HCT116 (cell line): Measurements from ENCODE around the gene FLNB.

Experiments
- CEBPB ChIP-seq: IDR thresholded peaks from 2 replicates; pipeline ENCODE4 v1.6.1; 2012; ENCODE audit warnings: low read depth
- EZH2 ChIP-seq: fragments of 200-600 bp; sonication (generic); IDR thresholded peaks from 2 replicates; pipeline ENCODE4 v1.6.1; 2017; ENCODE audit warnings: antibody characterized with exemption, mixed run types
- EZH2phosphoT487 ChIP-seq: fragments of 200-600 bp; IDR thresholded peaks from 2 replicates; pipeline ENCODE4 v1.6.1; 2018; ENCODE audit warnings: antibody characterized with exemption, borderline replicate concordance
- FOSL1 ChIP-seq: IDR thresholded peaks from 2 replicates; pipeline ENCODE4 v1.6.1; 2012; ENCODE audit warnings: low read depth
- POLR2A ChIP-seq: IDR thresholded peaks from 2 replicates; pipeline ENCODE4 v1.7.0; 2011; ENCODE audit warnings: borderline replicate concordance; ENCODE audit not compliant: insufficient read depth, insufficient read length; ENCODE audit errors: extremely low read depth
- RAD21 ChIP-seq: IDR thresholded peaks from 2 replicates; pipeline ENCODE4 v1.6.1; 2012; ENCODE audit warnings: low read depth, mild to moderate bottlenecking
- SP1 ChIP-seq: IDR thresholded peaks from 2 replicates; pipeline ENCODE4 v1.6.1; 2012; ENCODE audit warnings: low read depth
- YY1 ChIP-seq: IDR thresholded peaks from 2 replicates; pipeline ENCODE4 v1.6.1; 2011; ENCODE audit warnings: low read length, low read depth, moderate library complexity, mild to moderate bottlenecking; ENCODE audit not compliant: insufficient replicate concordance; ENCODE audit errors: extremely low read depth
- ZNF274 ChIP-seq: fragments of 200-500 bp; sonication (Bioruptor generic); IDR thresholded peaks from 2 replicates; pipeline ENCODE4 v1.6.1; 2014; ENCODE audit warnings: mild to moderate bottlenecking, low read depth, low read length, inconsistent platforms
- TF ChIP-seq, protein P1 (sequence below), 3 experiments: fragments of 200-600 bp in 1 of 3; sonication (generic) in 1 of 3; IDR thresholded peaks in 2 of 3; conservative IDR thresholded peaks in 1 of 3; 2 replicates each; pipeline ENCODE4 v1.5.1; 2012 to 2017; ENCODE audit warnings: low read depth in 2 of 3, low read length in 2 of 3, antibody characterized with exemption in 1 of 3, borderline replicate concordance in 1 of 3, control low read depth in 1 of 3, mild to moderate bottlenecking in 1 of 3, mixed read lengths in 1 of 3, mixed run types in 1 of 3, moderate library complexity in 1 of 3; ENCODE audit not compliant: insufficient read depth in 1 of 3
- TF ChIP-seq, protein P2 (sequence below): IDR thresholded peaks from 2 replicates; pipeline ENCODE4 v1.6.1; 2012; ENCODE audit warnings: low read depth
- TF ChIP-seq, protein P3 (sequence below): IDR thresholded peaks from 2 replicates; pipeline ENCODE4 v1.6.1; 2011; ENCODE audit warnings: mild to moderate bottlenecking, low read length, moderate library complexity; ENCODE audit not compliant: insufficient replicate concordance; ENCODE audit errors: extremely low read depth

DNA sequence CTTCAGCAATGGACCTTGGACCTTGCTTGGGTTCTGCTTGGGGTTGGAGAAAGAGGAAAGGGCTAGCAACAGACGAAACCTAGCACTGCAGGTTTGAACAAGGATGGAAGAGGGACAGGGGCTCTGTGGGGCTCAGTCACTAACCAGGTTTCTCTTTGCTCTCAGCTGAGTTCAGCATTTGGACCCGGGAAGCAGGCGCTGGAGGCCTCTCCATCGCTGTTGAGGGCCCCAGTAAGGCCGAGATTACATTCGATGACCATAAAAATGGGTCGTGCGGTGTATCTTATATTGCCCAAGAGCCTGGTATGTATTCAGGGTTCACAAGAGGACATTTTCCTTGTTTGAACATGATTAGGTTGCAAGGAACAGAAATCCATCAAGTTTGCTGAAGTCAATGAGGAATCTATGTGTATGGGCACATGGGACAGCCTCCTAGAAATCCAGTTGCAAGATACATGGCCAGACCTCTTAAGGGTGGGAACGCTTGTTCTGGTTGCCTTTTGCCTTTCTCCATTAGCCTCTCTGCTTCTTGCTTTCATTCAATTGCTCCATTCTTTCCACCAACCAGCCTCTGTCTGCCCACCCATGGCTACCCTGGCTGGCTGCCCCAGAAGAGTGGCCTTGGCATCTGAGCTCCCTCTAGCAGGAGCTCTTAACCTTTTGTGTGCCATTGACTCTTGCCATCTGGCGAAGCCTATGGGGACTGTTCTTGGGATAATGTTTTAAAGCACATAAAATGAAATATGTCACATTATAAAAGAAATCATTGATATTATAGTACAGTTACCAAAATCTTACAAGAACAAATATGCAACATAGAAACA is 146.6 kb downstream of the FLNB start:
- TF ChIP-seq, protein P1, sequence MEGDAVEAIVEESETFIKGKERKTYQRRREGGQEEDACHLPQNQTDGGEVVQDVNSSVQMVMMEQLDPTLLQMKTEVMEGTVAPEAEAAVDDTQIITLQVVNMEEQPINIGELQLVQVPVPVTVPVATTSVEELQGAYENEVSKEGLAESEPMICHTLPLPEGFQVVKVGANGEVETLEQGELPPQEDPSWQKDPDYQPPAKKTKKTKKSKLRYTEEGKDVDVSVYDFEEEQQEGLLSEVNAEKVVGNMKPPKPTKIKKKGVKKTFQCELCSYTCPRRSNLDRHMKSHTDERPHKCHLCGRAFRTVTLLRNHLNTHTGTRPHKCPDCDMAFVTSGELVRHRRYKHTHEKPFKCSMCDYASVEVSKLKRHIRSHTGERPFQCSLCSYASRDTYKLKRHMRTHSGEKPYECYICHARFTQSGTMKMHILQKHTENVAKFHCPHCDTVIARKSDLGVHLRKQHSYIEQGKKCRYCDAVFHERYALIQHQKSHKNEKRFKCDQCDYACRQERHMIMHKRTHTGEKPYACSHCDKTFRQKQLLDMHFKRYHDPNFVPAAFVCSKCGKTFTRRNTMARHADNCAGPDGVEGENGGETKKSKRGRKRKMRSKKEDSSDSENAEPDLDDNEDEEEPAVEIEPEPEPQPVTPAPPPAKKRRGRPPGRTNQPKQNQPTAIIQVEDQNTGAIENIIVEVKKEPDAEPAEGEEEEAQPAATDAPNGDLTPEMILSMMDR (IDR thresholded peaks at IDR 0.05 in 2 of 3, conservative IDR thresholded peaks at IDR 0.05 in 1 of 3; ENCODE audit: borderline replicate concordance in 1 of 3, insufficient read depth in 1 of 3, low read depth in 2 of 3, low read length in 2 of 3) = no peak
- TF ChIP-seq, protein P2, sequence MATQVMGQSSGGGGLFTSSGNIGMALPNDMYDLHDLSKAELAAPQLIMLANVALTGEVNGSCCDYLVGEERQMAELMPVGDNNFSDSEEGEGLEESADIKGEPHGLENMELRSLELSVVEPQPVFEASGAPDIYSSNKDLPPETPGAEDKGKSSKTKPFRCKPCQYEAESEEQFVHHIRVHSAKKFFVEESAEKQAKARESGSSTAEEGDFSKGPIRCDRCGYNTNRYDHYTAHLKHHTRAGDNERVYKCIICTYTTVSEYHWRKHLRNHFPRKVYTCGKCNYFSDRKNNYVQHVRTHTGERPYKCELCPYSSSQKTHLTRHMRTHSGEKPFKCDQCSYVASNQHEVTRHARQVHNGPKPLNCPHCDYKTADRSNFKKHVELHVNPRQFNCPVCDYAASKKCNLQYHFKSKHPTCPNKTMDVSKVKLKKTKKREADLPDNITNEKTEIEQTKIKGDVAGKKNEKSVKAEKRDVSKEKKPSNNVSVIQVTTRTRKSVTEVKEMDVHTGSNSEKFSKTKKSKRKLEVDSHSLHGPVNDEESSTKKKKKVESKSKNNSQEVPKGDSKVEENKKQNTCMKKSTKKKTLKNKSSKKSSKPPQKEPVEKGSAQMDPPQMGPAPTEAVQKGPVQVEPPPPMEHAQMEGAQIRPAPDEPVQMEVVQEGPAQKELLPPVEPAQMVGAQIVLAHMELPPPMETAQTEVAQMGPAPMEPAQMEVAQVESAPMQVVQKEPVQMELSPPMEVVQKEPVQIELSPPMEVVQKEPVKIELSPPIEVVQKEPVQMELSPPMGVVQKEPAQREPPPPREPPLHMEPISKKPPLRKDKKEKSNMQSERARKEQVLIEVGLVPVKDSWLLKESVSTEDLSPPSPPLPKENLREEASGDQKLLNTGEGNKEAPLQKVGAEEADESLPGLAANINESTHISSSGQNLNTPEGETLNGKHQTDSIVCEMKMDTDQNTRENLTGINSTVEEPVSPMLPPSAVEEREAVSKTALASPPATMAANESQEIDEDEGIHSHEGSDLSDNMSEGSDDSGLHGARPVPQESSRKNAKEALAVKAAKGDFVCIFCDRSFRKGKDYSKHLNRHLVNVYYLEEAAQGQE = no peak
- TF ChIP-seq POLR2A = no peak
- no peak for TF ChIP-seq EZH2phosphoT487
- TF ChIP-seq RAD21 = no peak
- TF ChIP-seq CEBPB = no peak
- no peak for TF ChIP-seq FOSL1
- TF ChIP-seq, protein P3, sequence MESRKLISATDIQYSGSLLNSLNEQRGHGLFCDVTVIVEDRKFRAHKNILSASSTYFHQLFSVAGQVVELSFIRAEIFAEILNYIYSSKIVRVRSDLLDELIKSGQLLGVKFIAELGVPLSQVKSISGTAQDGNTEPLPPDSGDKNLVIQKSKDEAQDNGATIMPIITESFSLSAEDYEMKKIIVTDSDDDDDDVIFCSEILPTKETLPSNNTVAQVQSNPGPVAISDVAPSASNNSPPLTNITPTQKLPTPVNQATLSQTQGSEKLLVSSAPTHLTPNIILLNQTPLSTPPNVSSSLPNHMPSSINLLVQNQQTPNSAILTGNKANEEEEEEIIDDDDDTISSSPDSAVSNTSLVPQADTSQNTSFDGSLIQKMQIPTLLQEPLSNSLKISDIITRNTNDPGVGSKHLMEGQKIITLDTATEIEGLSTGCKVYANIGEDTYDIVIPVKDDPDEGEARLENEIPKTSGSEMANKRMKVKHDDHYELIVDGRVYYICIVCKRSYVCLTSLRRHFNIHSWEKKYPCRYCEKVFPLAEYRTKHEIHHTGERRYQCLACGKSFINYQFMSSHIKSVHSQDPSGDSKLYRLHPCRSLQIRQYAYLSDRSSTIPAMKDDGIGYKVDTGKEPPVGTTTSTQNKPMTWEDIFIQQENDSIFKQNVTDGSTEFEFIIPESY = no peak
- TF ChIP-seq YY1 = no peak
- no peak for TF ChIP-seq EZH2
- TF ChIP-seq ZNF274 = no peak
- no peak for TF ChIP-seq SP1
